ENCODE data around the gene ZSWIM5. TPM values are rescaled to one million over a fixed set of nuclear protein-coding genes. Genes with fewer than 3 reads are reported as not detected.
A peak's percentile ranks its signal among the peaks of the same experiment; 100 is the strongest.

Gene ZSWIM5
- polyA plus RNA-seq, 1 donor (not counting 4 experiments of a cell fraction or from before 2014, with no cell fraction given), result 0.03 TPM

- Histone ChIP-seq H3K79me2 (ENCODE audit: control insufficient read depth, insufficient read depth, low read length) (peaks cover 26% of the 10 kb centered on the region), H3K4me3 (ENCODE audit: control insufficient read depth in 2 of 3, extremely low read depth in 1 of 3, insufficient read depth in 2 of 3, low read depth in 1 of 3, low read length in 3 of 3) (no peak overlapping the region), H3K9ac (ENCODE audit: control insufficient read depth, extremely low read depth, insufficient read depth, low read length) (no peak overlapping the region), H2AFZ (ENCODE audit: control insufficient read depth, low read length) (no peak overlapping the region), H3K27me3 (ENCODE audit: control insufficient read depth, extremely low read depth, insufficient read depth, low read length) (no peaks in the 10 kb centered on the region), H3K9me3 (ENCODE audit: control insufficient read depth, low read depth, low read length) (no peaks in the 10 kb centered on the region), H4K20me1 (ENCODE audit: control insufficient read depth, extremely low read depth, insufficient read depth, low read length) (no peaks in the 10 kb centered on the region), H3K27ac (ENCODE audit: control insufficient read depth, insufficient read depth, low read length) (no peak overlapping the region), H3K4me1 (ENCODE audit: control insufficient read depth, extremely low read depth, insufficient read depth, low read length) (peaks cover 21% of the 10 kb centered on the region), H3K4me2 (ENCODE audit: control insufficient read depth, extremely low read depth, insufficient read depth, low read depth, low read length) (peak overlapping the region; percentile 86), H3K36me3 (ENCODE audit: control insufficient read depth in 2 of 2, extremely low read depth in 1 of 2, insufficient read depth in 2 of 2, low read length in 2 of 2) (peaks cover 35 to 45% of the 10 kb centered on the region in 2 experiments), H3K9me1 (ENCODE audit: control insufficient read depth, extremely low read depth, insufficient read depth, low read length) (no peaks in the 10 kb centered on the region)
- no peak for DNase-seq (ENCODE audit: low read depth, low spot score)
- FAIRE-seq, result no peak
- TF ChIP-seq CTCF (optimal IDR thresholded peaks at IDR 0.05 in 1 of 3, IDR thresholded peaks at IDR 0.05 in 1 of 3, conservative IDR thresholded peaks at IDR 0.05 in 1 of 3; ENCODE audit: extremely low read depth in 1 of 3, insufficient read depth in 2 of 3, low read length in 3 of 3), result no peak
- no peak for TF ChIP-seq EZH2 (IDR thresholded peaks at IDR 0.05; ENCODE audit: low read length)
- dilution Hi-C loops (cut with MboI; ENCODE audit: extremely low pct_ligation_motif_present, low sequenced_read_pairs), result no loop called here
Measured at GRCh38 chr1:45009296-45009865, 197.0 kb downstream of the ZSWIM5 start.

GRCh38 chr1:45008516-45008915 lies 197.9 kb downstream of the ZSWIM5 start:
- dilution Hi-C loops (cut with MboI; ENCODE audit: extremely low pct_ligation_motif_present, low sequenced_read_pairs), result no loop called here
- Histone ChIP-seq H3K9ac (ENCODE audit: control insufficient read depth, extremely low read depth, insufficient read depth, low read length) (no peak overlapping the region), H3K27me3 (ENCODE audit: control insufficient read depth, extremely low read depth, insufficient read depth, low read length) (no peaks in the 10 kb centered on the region), H3K9me1 (ENCODE audit: control insufficient read depth, extremely low read depth, insufficient read depth, low read length) (no peaks in the 10 kb centered on the region), H3K79me2 (ENCODE audit: control insufficient read depth, insufficient read depth, low read length) (peaks cover 22% of the 10 kb centered on the region), H3K36me3 (ENCODE audit: control insufficient read depth in 2 of 2, extremely low read depth in 1 of 2, insufficient read depth in 2 of 2, low read length in 2 of 2) (peaks cover 36 to 47% of the 10 kb centered on the region in 2 experiments), H3K4me2 (ENCODE audit: control insufficient read depth, extremely low read depth, insufficient read depth, low read depth, low read length) (no peak overlapping the region), H3K9me3 (ENCODE audit: control insufficient read depth, low read depth, low read length) (no peaks in the 10 kb centered on the region), H4K20me1 (ENCODE audit: control insufficient read depth, extremely low read depth, insufficient read depth, low read length) (no peaks in the 10 kb centered on the region), H3K27ac (ENCODE audit: control insufficient read depth, insufficient read depth, low read length) (no peak overlapping the region), H3K4me1 (ENCODE audit: control insufficient read depth, extremely low read depth, insufficient read depth, low read length) (peaks cover 21% of the 10 kb centered on the region), H3K4me3 (ENCODE audit: control insufficient read depth in 2 of 3, extremely low read depth in 1 of 3, insufficient read depth in 2 of 3, low read depth in 1 of 3, low read length in 3 of 3) (no peak overlapping the region), H2AFZ (ENCODE audit: control insufficient read depth, low read length) (no peak overlapping the region)
- DNase-seq (ENCODE audit: low read depth, low spot score) (no peak), FAIRE-seq (no peak)
- TF ChIP-seq CTCF (optimal IDR thresholded peaks at IDR 0.05 in 1 of 3, IDR thresholded peaks at IDR 0.05 in 1 of 3, conservative IDR thresholded peaks at IDR 0.05 in 1 of 3; ENCODE audit: extremely low read depth in 1 of 3, insufficient read depth in 2 of 3, low read length in 3 of 3), result no peak
- TF ChIP-seq EZH2 (IDR thresholded peaks at IDR 0.05; ENCODE audit: low read length), result no peak

Measured in keratinocyte (primary cell).